ENCODE data around the gene RFX6.

The RFX6 gene

DNA sequence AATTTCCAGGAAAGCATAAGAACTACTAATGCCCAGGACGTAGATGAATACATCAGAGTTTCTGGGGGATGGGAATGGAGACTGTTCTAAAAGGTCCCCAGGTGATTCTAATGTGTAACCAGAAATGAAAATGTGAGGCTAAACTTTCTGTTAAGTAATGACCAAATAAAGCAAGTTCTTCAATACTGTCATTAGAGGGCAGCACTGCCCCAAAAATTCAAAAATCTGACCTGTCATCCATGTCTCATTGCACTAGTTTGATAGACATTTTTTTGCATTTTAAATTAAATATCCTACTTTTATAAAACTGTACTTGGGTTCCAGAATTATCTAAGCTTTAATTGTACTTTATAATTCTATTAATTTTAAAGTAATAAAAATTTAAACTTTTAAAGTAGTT lies 94.9 kb downstream of the RFX6 start:
- no peak for DNase-seq (ENCODE audit: low read depth)

DNA sequence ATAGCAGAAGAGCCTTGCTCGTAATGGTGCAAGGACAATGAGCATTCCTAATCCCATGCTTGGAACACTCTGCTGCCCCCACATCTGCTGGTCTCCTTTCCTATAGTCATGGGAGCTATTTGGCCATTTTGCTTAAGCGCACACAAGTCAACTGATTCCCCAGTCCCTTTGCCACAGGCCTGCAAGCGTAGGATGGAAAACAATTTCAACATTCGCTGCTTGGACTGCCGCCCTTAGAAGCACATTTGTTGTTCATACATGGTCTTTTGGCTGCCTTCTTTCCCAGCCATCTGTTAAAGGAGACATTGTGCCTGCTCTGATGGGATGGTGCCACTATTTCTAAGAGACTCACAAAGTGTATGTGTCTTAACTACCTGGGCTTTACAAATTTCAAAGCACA lies 96.9 kb downstream of the RFX6 start:
- DNase-seq (ENCODE audit: low read depth): no peak

DNA sequence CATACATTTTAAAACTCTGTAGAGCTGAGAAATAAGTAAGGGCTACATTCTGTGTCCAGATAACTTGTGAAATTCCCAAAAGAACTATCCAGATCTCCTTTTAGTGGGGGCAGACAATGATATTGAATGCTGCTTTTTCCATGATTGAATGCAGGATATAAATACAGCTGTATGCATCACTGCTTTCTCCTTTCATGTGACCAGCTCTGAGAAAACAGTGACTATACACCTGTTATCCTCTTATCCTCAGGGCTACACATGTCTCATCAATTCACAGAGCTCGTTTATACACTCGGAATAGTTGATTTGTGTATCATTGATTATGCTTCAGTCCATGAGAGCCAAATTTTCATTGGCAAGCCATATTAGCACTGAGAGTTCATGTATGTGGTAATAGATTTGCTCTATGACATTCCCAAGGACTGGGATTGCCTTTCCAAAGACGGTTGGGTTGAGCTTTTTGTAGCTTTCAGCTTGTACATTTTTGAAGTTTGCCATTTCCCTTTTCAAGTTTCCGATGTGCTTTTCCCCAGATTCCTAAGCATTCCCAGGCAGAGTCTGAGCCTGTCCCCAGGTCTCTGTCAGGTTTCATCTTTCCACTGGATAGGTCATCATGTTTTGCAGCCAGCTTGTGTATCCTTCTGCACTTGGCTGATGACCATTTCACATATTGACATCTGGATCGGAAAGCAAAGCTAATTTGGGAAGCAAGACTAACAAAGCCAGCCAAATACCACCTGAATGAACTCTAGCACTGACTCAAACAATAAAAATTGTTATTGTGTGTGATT lies 97.7 kb downstream of the RFX6 start:
- DNase-seq (ENCODE audit: low read depth): no peak

- DNase-seq (ENCODE audit: low read depth): no peak
These were observed 98.6 kb downstream of the RFX6 start for GRCh38 chr6:116975600-116975999.

- no peak for DNase-seq (ENCODE audit: low read depth)
These were observed 102.5 kb downstream of the RFX6 start for GRCh38 chr6:116979560-116979959.
